Activated CD4-positive, alpha-beta T cell treated with anti-CD3 and anti-CD28 coated beads, Interleukin-2, Interleukin-4, amounts not matched to agents 100 ng/mL and 50 ng/mL, durations not matched to agents 16 hours and 8 hours (primary cell): Measurements from ENCODE around the gene LFNG.
A peak's percentile ranks its signal among the peaks of the same experiment; 100 is the strongest.

ENCODE experiments used
- DNase-seq: peaks from one replicate; pipeline ENCODE4 v3.0.0-alpha.2; 2020; ENCODE audit warnings: low spot score

The LFNG gene

GRCh38 chr7:2503056-2503941, 16.3 kb upstream of the LFNG start:
- DNase-seq: no peak

GRCh38 chr7:2504128-2504888, 15.3 kb upstream of the LFNG start:
- no peak for DNase-seq

GRCh38 chr7:2504889-2505375, 14.6 kb upstream of the LFNG start:
- DNase-seq: no peak

- no peak for DNase-seq
Observed at GRCh38 chr7:2505401-2505800, 14.2 kb upstream of the LFNG start.

- DNase-seq: no peak
Observed at GRCh38 chr7:2507208-2507916, 12.2 kb upstream of the LFNG start.

- DNase-seq: no peak
Observed at GRCh38 chr7:2507917-2508306, 11.7 kb upstream of the LFNG start.

- DNase-seq: peak; percentile 67
Observed at GRCh38 chr7:2508327-2509215, 11.0 kb upstream of the LFNG start.

- no peak for DNase-seq
Observed at GRCh38 chr7:2509298-2509906, 10.2 kb upstream of the LFNG start.

- no peak for DNase-seq
Observed at GRCh38 chr7:2510130-2510776, 9.3 kb upstream of the LFNG start.

GRCh38 chr7:2510909-2511768, 8.4 kb upstream of the LFNG start:
- peak; percentile 24 for DNase-seq

- DNase-seq: no peak
Observed at GRCh38 chr7:2511769-2512168, 7.8 kb upstream of the LFNG start.

- no peak for DNase-seq
Observed at GRCh38 chr7:2512179-2512661, 7.4 kb upstream of the LFNG start.

GRCh38 chr7:2512713-2513112, 6.9 kb upstream of the LFNG start:
- no peak for DNase-seq

GRCh38 chr7:2513702-2514101, 5.9 kb upstream of the LFNG start:
- DNase-seq: no peak

GRCh38 chr7:2514473-2515423, 4.8 kb upstream of the LFNG start:
- DNase-seq: no peak

- no peak for DNase-seq
Observed at GRCh38 chr7:2515424-2516193, 4.0 kb upstream of the LFNG start.

- DNase-seq: no peak
Observed at GRCh38 chr7:2516194-2516555, 3.4 kb upstream of the LFNG start.

GRCh38 chr7:2517026-2517425, 2.5 kb upstream of the LFNG start:
- DNase-seq: no peak
